Skeletal muscle tissue (tissue), 4 donors: Measurements from ENCODE around the gene MAP3K9. TPM values are rescaled to one million over a fixed set of nuclear protein-coding genes. Genes with fewer than 3 reads are reported as not detected.

Experiments used
- H3K27ac ChIP-seq: one replicate; pipeline ENCODE4 v1.7.0; 2013; ENCODE audit warnings: mild to moderate bottlenecking, low read depth, low read length, inconsistent platforms
- H3K27me3 ChIP-seq, 3 donors: one replicate each; pipeline ENCODE4 v1.7.0; 2013; ENCODE audit warnings: low read length in 3 of 3; ENCODE audit not compliant: control insufficient read depth in 3 of 3, insufficient read depth in 3 of 3
- H3K36me3 ChIP-seq, 3 donors: one replicate each; pipeline ENCODE4 v1.7.0; 2013; ENCODE audit warnings: low read length in 3 of 3; ENCODE audit not compliant: control insufficient read depth in 3 of 3, insufficient read depth in 3 of 3
- H3K4me1 ChIP-seq, 3 donors: one replicate each; pipeline ENCODE4 v1.7.0; 2013; ENCODE audit warnings: low read length in 3 of 3, mild to moderate bottlenecking in 3 of 3; ENCODE audit not compliant: control insufficient read depth in 3 of 3, insufficient read depth in 3 of 3
- H3K4me3 ChIP-seq, 3 donors: one replicate each; pipeline ENCODE4 v1.7.0; 2013; ENCODE audit warnings: low read length in 3 of 3
- H3K9ac ChIP-seq, 3 donors: one replicate each; pipeline ENCODE4 v1.7.0; 2013; ENCODE audit warnings: low read length in 3 of 3, mild to moderate bottlenecking in 3 of 3, moderate library complexity in 2 of 3, low read depth in 1 of 3
- H3K9me3 ChIP-seq, 3 donors: one replicate each; pipeline ENCODE4 v1.7.0; 2013; ENCODE audit warnings: low read length in 3 of 3; ENCODE audit not compliant: control insufficient read depth in 3 of 3
- total RNA-seq: library from RNA; depleted of rRNA; stranded (reverse); fragments of >200 nt; gene quantifications from one replicate; pipeline ENCODE4 v1.2.3, GENCODE V29; 2014
- donor health status: Osteomylitis.

Gene MAP3K9
- total RNA-seq, 1 donor from 2014 or later, result under 0.01 TPM

DNA sequence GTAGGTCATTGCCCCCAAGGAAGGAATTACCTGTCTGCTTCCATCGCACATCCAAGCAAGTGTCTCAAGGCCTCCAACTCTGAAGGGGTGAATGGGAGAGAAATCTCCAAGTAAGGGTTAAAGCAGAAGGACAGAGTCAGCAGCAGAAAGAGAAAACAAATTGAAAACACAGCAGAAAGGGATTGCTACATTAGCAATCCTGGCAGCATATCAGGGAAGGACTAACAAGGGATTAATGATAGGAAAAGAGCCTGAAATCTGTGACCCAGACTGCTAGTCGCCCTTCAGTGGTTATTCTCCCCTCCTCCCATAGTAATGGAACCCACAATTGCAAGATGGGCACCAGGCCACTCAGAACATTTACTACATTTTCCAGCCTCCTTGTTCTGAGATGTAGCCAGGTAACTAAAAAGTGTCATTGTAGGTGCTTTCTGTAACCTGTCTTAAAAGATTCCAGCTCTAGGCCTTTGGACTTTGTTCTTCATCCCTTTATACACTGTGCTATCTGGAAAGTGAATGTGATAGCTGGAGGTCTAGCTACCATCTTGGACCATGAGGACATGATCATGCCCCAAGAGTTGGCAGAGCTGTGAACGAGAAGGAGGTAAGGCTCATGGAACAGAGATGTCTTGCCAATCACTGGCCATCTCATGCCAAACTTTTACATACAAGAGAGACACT is 36.0 kb downstream of the MAP3K9 start:
- Histone ChIP-seq H3K4me3 (no peak overlapping the region), H3K27ac (no peak overlapping the region), H3K4me1 (no peaks in the 10 kb centered on the region), H3K36me3 (no peaks in the 10 kb centered on the region), H3K9ac (no peak overlapping the region), H3K27me3 (peaks cover 0 to 5% (median 0%) of the 10 kb centered on the region in 3 donors), H3K9me3 (no peaks in the 10 kb centered on the region)

DNA sequence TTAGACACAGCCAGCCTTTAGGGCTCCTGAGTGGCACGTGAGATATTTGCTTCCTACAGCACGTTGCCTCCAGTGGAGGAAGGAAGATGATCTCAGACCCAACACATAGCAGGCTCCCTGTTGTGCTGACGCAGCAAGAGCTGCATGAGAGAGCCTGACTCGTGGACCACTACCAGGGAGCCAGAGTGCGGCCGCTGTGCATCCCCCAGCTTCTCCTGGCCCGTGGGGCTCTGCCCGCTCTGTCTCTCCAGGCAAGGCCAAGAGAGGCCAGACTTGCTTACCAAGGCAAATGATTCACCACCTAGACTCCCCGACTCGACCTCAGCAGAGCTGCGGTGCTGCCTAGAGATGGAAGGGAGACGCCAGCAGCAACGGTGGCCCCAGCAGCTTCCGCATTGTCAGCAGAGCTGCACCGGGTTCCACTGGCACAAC is 37.5 kb downstream of the MAP3K9 start:
- H3K36me3 ChIP-seq, result no peaks in the 10 kb centered on the region
- no peak overlapping the region for H3K4me3 ChIP-seq
- peaks cover 0 to 5% (median 0%) of the 10 kb centered on the region in 3 donors for H3K27me3 ChIP-seq
- no peak overlapping the region for H3K9ac ChIP-seq
- H3K4me1 ChIP-seq, result no peaks in the 10 kb centered on the region
- no peaks in the 10 kb centered on the region for H3K9me3 ChIP-seq
- no peak overlapping the region for H3K27ac ChIP-seq

GRCh38 chr14:70770490-70770889 is 38.8 kb downstream of the MAP3K9 start:
- Histone ChIP-seq H3K9me3 (no peaks in the 10 kb centered on the region), H3K9ac (no peak overlapping the region), H3K4me3 (no peak overlapping the region), H3K36me3 (no peaks in the 10 kb centered on the region), H3K27ac (no peak overlapping the region), H3K27me3 (peaks cover 0 to 5% (median 0%) of the 10 kb centered on the region in 3 donors), H3K4me1 (no peaks in the 10 kb centered on the region)

- Histone ChIP-seq H3K36me3 (no peaks in the 10 kb centered on the region), H3K4me1 (peaks cover 3 to 9% (median 6%) of the 10 kb centered on the region in 3 donors), H3K27me3 (no peaks in the 10 kb centered on the region), H3K9ac (no peak overlapping the region), H3K27ac (no peak overlapping the region), H3K4me3 (no peak overlapping the region), H3K9me3 (no peaks in the 10 kb centered on the region)
Observed at GRCh38 chr14:70759398-70759797, 49.9 kb downstream of the MAP3K9 start.

GRCh38 chr14:70755655-70756054 is 53.7 kb downstream of the MAP3K9 start:
- Histone ChIP-seq H3K9ac (no peak overlapping the region), H3K4me1 (peaks cover 3 to 9% (median 6%) of the 10 kb centered on the region in 3 donors), H3K36me3 (no peaks in the 10 kb centered on the region), H3K9me3 (no peaks in the 10 kb centered on the region), H3K27ac (no peak overlapping the region), H3K4me3 (no peak overlapping the region), H3K27me3 (no peaks in the 10 kb centered on the region)

GRCh38 chr14:70754991-70755390 is 54.3 kb downstream of the MAP3K9 start:
- Histone ChIP-seq H3K9ac (no peak overlapping the region), H3K4me3 (no peak overlapping the region), H3K27ac (no peak overlapping the region), H3K36me3 (no peaks in the 10 kb centered on the region), H3K9me3 (no peaks in the 10 kb centered on the region), H3K4me1 (peaks cover 3 to 9% (median 6%) of the 10 kb centered on the region in 3 donors), H3K27me3 (no peaks in the 10 kb centered on the region)

GRCh38 chr14:70753518-70753953 is 55.8 kb downstream of the MAP3K9 start:
- no peaks in the 10 kb centered on the region for H3K36me3 ChIP-seq
- H3K27ac ChIP-seq, result no peak overlapping the region
- H3K9me3 ChIP-seq, result no peaks in the 10 kb centered on the region
- no peak overlapping the region for H3K9ac ChIP-seq
- peaks cover 3 to 9% (median 6%) of the 10 kb centered on the region in 3 donors for H3K4me1 ChIP-seq
- no peaks in the 10 kb centered on the region for H3K27me3 ChIP-seq
- H3K4me3 ChIP-seq, result no peak overlapping the region

- Histone ChIP-seq H3K4me1 (no peaks in the 10 kb centered on the region), H3K9me3 (no peaks in the 10 kb centered on the region), H3K27me3 (no peaks in the 10 kb centered on the region), H3K9ac (no peak overlapping the region), H3K4me3 (no peak overlapping the region), H3K36me3 (no peaks in the 10 kb centered on the region), H3K27ac (no peak overlapping the region)
Observed at GRCh38 chr14:70748422-70748821, 60.9 kb downstream of the MAP3K9 start.

DNA sequence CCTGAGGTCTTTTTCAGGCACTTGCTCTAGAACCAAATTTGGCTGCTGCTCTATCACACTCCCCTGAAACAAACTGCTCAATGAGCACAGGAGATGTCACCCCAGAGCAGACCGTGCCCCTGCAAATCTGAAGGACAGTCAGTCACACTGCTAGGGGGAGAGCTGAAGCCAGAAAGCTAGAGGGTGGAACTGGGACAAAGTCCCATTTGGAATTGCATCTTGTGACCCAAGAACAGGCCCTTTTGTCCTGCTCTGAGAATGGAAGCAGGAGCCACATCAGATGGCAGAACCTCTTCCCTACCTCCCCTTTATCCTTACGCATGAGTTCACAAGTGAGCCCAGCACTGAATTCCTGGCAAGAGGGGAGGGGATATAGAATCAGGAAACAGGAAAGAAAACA is 64.7 kb downstream of the MAP3K9 start:
- peaks cover 0 to 5% (median 4%) of the 10 kb centered on the region in 3 donors for H3K36me3 ChIP-seq
- no peak overlapping the region for H3K4me3 ChIP-seq
- no peaks in the 10 kb centered on the region for H3K4me1 ChIP-seq
- no peaks in the 10 kb centered on the region for H3K27me3 ChIP-seq
- H3K27ac ChIP-seq, result no peak overlapping the region
- H3K9me3 ChIP-seq, result no peaks in the 10 kb centered on the region
- no peak overlapping the region for H3K9ac ChIP-seq

DNA sequence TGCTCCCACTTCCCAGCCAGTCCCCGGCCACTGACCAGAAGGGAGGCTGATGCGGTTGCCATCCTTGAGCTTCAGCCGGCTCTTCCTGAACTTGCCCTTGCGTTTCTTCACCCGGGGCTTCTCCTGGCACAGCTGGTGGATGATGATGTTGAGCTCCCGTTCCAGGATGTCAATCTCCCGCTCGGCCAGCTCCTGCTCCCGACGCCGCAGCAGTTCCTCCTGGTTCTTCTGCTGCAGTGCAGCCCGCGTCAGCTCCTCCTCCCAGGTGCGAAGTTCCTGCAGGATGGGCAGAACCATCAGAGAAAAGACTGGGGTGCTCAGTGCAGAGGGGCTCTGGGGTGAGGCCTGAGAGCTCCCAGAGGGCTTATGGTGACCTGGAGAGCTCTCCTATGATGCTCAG is 67.0 kb downstream of the MAP3K9 start:
- H3K9ac ChIP-seq, result no peak overlapping the region
- H3K4me3 ChIP-seq, result no peak overlapping the region
- H3K27ac ChIP-seq, result no peak overlapping the region
- H3K4me1 ChIP-seq, result no peaks in the 10 kb centered on the region
- no peaks in the 10 kb centered on the region for H3K9me3 ChIP-seq
- H3K36me3 ChIP-seq, result peaks cover 0 to 6% (median 5%) of the 10 kb centered on the region in 3 donors
- no peaks in the 10 kb centered on the region for H3K27me3 ChIP-seq
